GM19023 (cell line): ENCODE measurements around the gene TTC31.
"Not testable (repeated sequence)": the region's sequence is repeated elsewhere in the genome, so short reads cannot be mapped to it uniquely, and the experiment has no call there.

ENCODE experiments used
- ATAC-seq: cut with Tn5 transposase; IDR thresholded peaks from one replicate; pipeline ENCODE4 v1.9.1; 2021; ENCODE audit warnings: mild to moderate bottlenecking, moderate library complexity; ENCODE audit not compliant: unreplicated experiment

The TTC31 gene

GRCh38 chr2:74457129-74457548, 25.7 kb upstream of the TTC31 start:
- ATAC-seq: no peak

- peak; percentile 37 for ATAC-seq
Measured at GRCh38 chr2:74457549-74458131, 25.2 kb upstream of the TTC31 start.

GRCh38 chr2:74458132-74458937, 24.5 kb upstream of the TTC31 start, which contains the start of gene WBP1:
TSS of gene WBP1 (plus strand) at chr2:74458438. CDS start at chr2:74458603, 165 bp downstream.
- peak; percentile 81 for ATAC-seq

- ATAC-seq: no peak
Measured at GRCh38 chr2:74458938-74459363, 23.9 kb upstream of the TTC31 start.

- not testable (repeated sequence) for ATAC-seq
Measured at GRCh38 chr2:74459503-74460118, 23.3 kb upstream of the TTC31 start.

GRCh38 chr2:74460187-74460586, 22.7 kb upstream of the TTC31 start:
- ATAC-seq: not testable (repeated sequence)

- no peak for ATAC-seq
Measured at GRCh38 chr2:74461187-74462053, 21.5 kb upstream of the TTC31 start.

GRCh38 chr2:74462054-74462785, 20.7 kb upstream of the TTC31 start:
- ATAC-seq: no peak

- ATAC-seq: no peak
Measured at GRCh38 chr2:74462786-74463105, 20.1 kb upstream of the TTC31 start.

- ATAC-seq: peak; percentile 2
Measured at GRCh38 chr2:74464406-74464805, 18.5 kb upstream of the TTC31 start.

- not testable (repeated sequence) for ATAC-seq
Measured at GRCh38 chr2:74470742-74471141, 12.1 kb upstream of the TTC31 start.

GRCh38 chr2:74471332-74472065, 11.4 kb upstream of the TTC31 start:
- no peak for ATAC-seq

- peak; percentile 89 for ATAC-seq
Measured at GRCh38 chr2:74472086-74472944, 10.6 kb upstream of the TTC31 start, which contains the start of gene MRPL53. TSS of gene MRPL53 (minus strand) at chr2:74472680. CDS start at chr2:74472660, 20 bp downstream.

GRCh38 chr2:74472945-74473258, 10.0 kb upstream of the TTC31 start:
- no peak for ATAC-seq

GRCh38 chr2:74474481-74474880, 8.4 kb upstream of the TTC31 start:
- no peak for ATAC-seq

- ATAC-seq: no peak
Measured at GRCh38 chr2:74474899-74475298, 8.0 kb upstream of the TTC31 start.

GRCh38 chr2:74481431-74481830, 1.4 kb upstream of the TTC31 start:
- ATAC-seq: no peak

GRCh38 chr2:74481961-74482800, 700 bp upstream of the TTC31 start:
- peak; percentile 41 for ATAC-seq
